Trophoblast cell (in vitro differentiated cells and primary cell): Measurements from ENCODE around the gene PDLIM5.

Experiments
- DNase-seq, 2 donors: peaks; one replicate each; pipeline ENCODE4 v3.0.0-alpha.2; 2016
- H2AFZ ChIP-seq: 2 replicates; pipeline ENCODE4 v1.6.1; 2013; ENCODE audit warnings: low read length, moderate library complexity, mild to moderate bottlenecking; ENCODE audit not compliant: insufficient read depth, poor library complexity
- H2AK5ac ChIP-seq: 2 replicates; pipeline ENCODE4 v1.6.1; 2013; ENCODE audit warnings: mild to moderate bottlenecking, low read length
- H2BK120ac ChIP-seq: 2 replicates; pipeline ENCODE4 v1.6.1; 2013; ENCODE audit warnings: low read length, mild to moderate bottlenecking, moderate library complexity; ENCODE audit not compliant: insufficient read depth, poor library complexity
- H2BK12ac ChIP-seq: 2 replicates; pipeline ENCODE4 v1.6.1; 2013; ENCODE audit warnings: mild to moderate bottlenecking, low read length, moderate library complexity
- H2BK5ac ChIP-seq: 2 replicates; pipeline ENCODE4 v1.6.1; 2013; ENCODE audit warnings: low read length, low read depth, moderate library complexity, mild to moderate bottlenecking; ENCODE audit not compliant: poor library complexity
- H3K14ac ChIP-seq: 2 replicates; pipeline ENCODE4 v1.6.1; 2013; ENCODE audit warnings: mild to moderate bottlenecking, low read length
- H3K18ac ChIP-seq: 2 replicates; pipeline ENCODE4 v1.6.1; 2013; ENCODE audit warnings: mild to moderate bottlenecking, low read length
- H3K23ac ChIP-seq: 2 replicates; pipeline ENCODE4 v1.6.1; 2013; ENCODE audit warnings: low read length
- H3K27ac ChIP-seq: 2 replicates; pipeline ENCODE4 v1.5.1; 2013; ENCODE audit warnings: low read depth, mild to moderate bottlenecking, inconsistent platforms, low read length, moderate library complexity
- H3K27me3 ChIP-seq: 2 replicates; pipeline ENCODE4 v1.6.1; 2013; ENCODE audit warnings: inconsistent platforms, mild to moderate bottlenecking, low read length, moderate library complexity; ENCODE audit not compliant: insufficient read depth
- H3K36me3 ChIP-seq, 2 experiments: 1 replicate in 1 of 2; 2 replicates in 1 of 2; pipeline ENCODE4 v1.6.1; 2013; ENCODE audit warnings: low read length in 2 of 2, mild to moderate bottlenecking in 2 of 2, moderate library complexity in 1 of 2; ENCODE audit not compliant: insufficient read depth in 2 of 2, control insufficient read depth in 1 of 2
- H3K4ac ChIP-seq: 2 replicates; pipeline ENCODE4 v1.6.1; 2013; ENCODE audit warnings: low read depth, mild to moderate bottlenecking, low read length, moderate library complexity
- H3K4me1 ChIP-seq, 2 experiments: 1 replicate in 1 of 2; 2 replicates in 1 of 2; pipeline ENCODE4 v1.6.1; 2013; ENCODE audit warnings: low read length in 2 of 2, mild to moderate bottlenecking in 2 of 2, moderate library complexity in 1 of 2; ENCODE audit not compliant: insufficient read depth in 2 of 2, control insufficient read depth in 1 of 2
- H3K4me2 ChIP-seq: 2 replicates; pipeline ENCODE4 v1.6.1; 2013; ENCODE audit warnings: inconsistent platforms, mild to moderate bottlenecking, low read length, moderate library complexity
- H3K4me3 ChIP-seq: 2 replicates; pipeline ENCODE4 v1.5.1; 2013; ENCODE audit warnings: mild to moderate bottlenecking, low read depth, low read length, inconsistent platforms
- H3K79me1 ChIP-seq: one replicate; pipeline ENCODE4 v1.6.1; 2013; ENCODE audit warnings: low read length
- H3K79me2 ChIP-seq: 2 replicates; pipeline ENCODE4 v1.6.1; 2013; ENCODE audit warnings: low read length, mild to moderate bottlenecking; ENCODE audit not compliant: control insufficient read depth, insufficient read depth, poor library complexity
- H3K9ac ChIP-seq: 2 replicates; pipeline ENCODE4 v1.6.1; 2013; ENCODE audit warnings: mild to moderate bottlenecking, low read length
- H3K9me3 ChIP-seq: 2 replicates; pipeline ENCODE4 v1.6.1; 2013; ENCODE audit warnings: low read depth, mild to moderate bottlenecking, control low read depth, inconsistent platforms, low read length; ENCODE audit not compliant: insufficient read depth
- H4K12ac ChIP-seq: 2 replicates; pipeline ENCODE4 v1.6.1; 2013; ENCODE audit warnings: low read depth, mild to moderate bottlenecking, low read length, moderate library complexity
- H4K8ac ChIP-seq: 2 replicates; pipeline ENCODE4 v1.6.1; 2013; ENCODE audit warnings: low read depth, mild to moderate bottlenecking, low read length, moderate library complexity
- H4K91ac ChIP-seq: one replicate; pipeline ENCODE4 v1.6.1; 2013; ENCODE audit warnings: low read depth, mild to moderate bottlenecking, low read length, moderate library complexity
- WGBS: extraction: QIAGEN DNeasy Blood & Tissue Kit; methylation state at CpG from one replicate; pipeline ENCODE4 v1.1.7; 2013; ENCODE audit warnings: missing lambda C conversion rate; ENCODE audit not compliant: insufficient read length, insufficient coverage; ENCODE audit errors: extremely low coverage; 5-methylcytosine and 5-hydroxymethylcytosine counted together

The PDLIM5 gene

GRCh38 chr4:94434505-94434904 is 17.2 kb upstream of the PDLIM5 start:
- H3K14ac ChIP-seq = no peak overlapping the region
- H3K18ac ChIP-seq = no peak overlapping the region
- H3K27me3 ChIP-seq = no peaks in the 10 kb centered on the region
- no peak overlapping the region for H3K4me2 ChIP-seq
- DNase-seq = no peak
- H3K4me3 ChIP-seq = no peak overlapping the region
- H2BK5ac ChIP-seq = no peak overlapping the region
- H2AK5ac ChIP-seq = no peak overlapping the region
- H3K79me1 ChIP-seq = no peaks in the 10 kb centered on the region
- no peaks in the 10 kb centered on the region for H3K79me2 ChIP-seq
- H3K4me1 ChIP-seq = no peaks in the 10 kb centered on the region
- no peak overlapping the region for H4K91ac ChIP-seq
- no peaks in the 10 kb centered on the region for H3K36me3 ChIP-seq
- no peak overlapping the region for H3K27ac ChIP-seq
- no peak overlapping the region for H3K23ac ChIP-seq
- no peak overlapping the region for H3K9ac ChIP-seq
- H2BK12ac ChIP-seq = no peak overlapping the region
- no peak overlapping the region for H4K8ac ChIP-seq
- H3K9me3 ChIP-seq = no peaks in the 10 kb centered on the region
- no peak overlapping the region for H4K12ac ChIP-seq
- no peak overlapping the region for H2AFZ ChIP-seq
- H2BK120ac ChIP-seq = no peak overlapping the region
- no peak overlapping the region for H3K4ac ChIP-seq

DNA sequence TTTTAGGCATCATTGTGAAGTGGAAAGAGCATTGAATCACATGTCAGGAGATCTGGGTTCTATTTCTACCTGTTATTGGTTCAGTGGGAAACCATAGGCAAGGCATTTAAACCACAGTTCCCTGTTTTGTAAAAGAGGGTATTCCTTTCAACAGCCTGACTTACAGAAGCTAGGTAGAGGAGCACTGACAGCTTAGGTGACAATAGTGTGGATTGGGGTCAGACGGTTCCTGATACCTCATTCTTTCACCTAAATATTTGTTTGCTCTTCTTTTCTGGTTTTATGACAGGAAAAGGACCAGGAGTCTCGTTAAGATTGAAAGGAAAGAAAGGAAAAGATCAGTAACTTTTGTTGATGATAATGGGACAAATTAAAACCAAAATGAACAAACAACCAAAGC is 15.9 kb upstream of the PDLIM5 start:
- Histone ChIP-seq H2BK12ac (no peak overlapping the region), H2BK120ac (no peak overlapping the region), H3K4ac (no peak overlapping the region), H3K23ac (no peak overlapping the region), H3K36me3 (no peaks in the 10 kb centered on the region), H3K4me3 (no peak overlapping the region), H3K27ac (no peak overlapping the region), H3K27me3 (no peaks in the 10 kb centered on the region), H4K8ac (no peak overlapping the region), H3K79me1 (no peaks in the 10 kb centered on the region), H3K9me3 (no peaks in the 10 kb centered on the region), H4K12ac (no peak overlapping the region), H2AFZ (no peak overlapping the region), H3K4me2 (no peak overlapping the region), H4K91ac (no peak overlapping the region), H3K9ac (no peak overlapping the region), H2AK5ac (no peak overlapping the region), H3K4me1 (no peaks in the 10 kb centered on the region), H3K79me2 (no peaks in the 10 kb centered on the region), H2BK5ac (no peak overlapping the region), H3K14ac (no peak overlapping the region), H3K18ac (no peak overlapping the region)
- WGBS = no CpG with 5 or more reads among the region's 2 CpGs
- no peak for DNase-seq

- H3K79me2 ChIP-seq = no peaks in the 10 kb centered on the region
- no peak overlapping the region for H4K12ac ChIP-seq
- H2BK12ac ChIP-seq = no peak overlapping the region
- no peak overlapping the region for H3K4me2 ChIP-seq
- H2BK5ac ChIP-seq = no peak overlapping the region
- no peak overlapping the region for H3K4ac ChIP-seq
- no peak overlapping the region for H4K8ac ChIP-seq
- no peak overlapping the region for H2AK5ac ChIP-seq
- no peak overlapping the region for H3K27ac ChIP-seq
- H3K79me1 ChIP-seq = no peaks in the 10 kb centered on the region
- no peak overlapping the region for H3K23ac ChIP-seq
- H3K9ac ChIP-seq = no peak overlapping the region
- H2AFZ ChIP-seq = no peak overlapping the region
- H3K18ac ChIP-seq = no peak overlapping the region
- no peak overlapping the region for H4K91ac ChIP-seq
- no CpG with 5 or more reads among the region's 1 CpG for WGBS
- no peaks in the 10 kb centered on the region for H3K36me3 ChIP-seq
- no peaks in the 10 kb centered on the region for H3K9me3 ChIP-seq
- H3K14ac ChIP-seq = no peak overlapping the region
- no peak overlapping the region for H2BK120ac ChIP-seq
- no peaks in the 10 kb centered on the region for H3K4me1 ChIP-seq
- DNase-seq = no peak
- H3K27me3 ChIP-seq = no peaks in the 10 kb centered on the region
- no peak overlapping the region for H3K4me3 ChIP-seq
Observed at GRCh38 chr4:94436512-94436911, 15.2 kb upstream of the PDLIM5 start.

- H3K36me3 ChIP-seq = no peaks in the 10 kb centered on the region
- WGBS = no CpG with 5 or more reads among the region's 2 CpGs
- H2AFZ ChIP-seq = no peak overlapping the region
Observed at GRCh38 chr4:94439606-94440005, 12.1 kb upstream of the PDLIM5 start.

More at GRCh38 chr4:94439606-94440005, 12.1 kb upstream of the PDLIM5 start:
- H4K12ac ChIP-seq = no peak overlapping the region
- H3K18ac ChIP-seq = no peak overlapping the region
- no peaks in the 10 kb centered on the region for H3K4me1 ChIP-seq
- no peak overlapping the region for H3K23ac ChIP-seq
- no peak overlapping the region for H3K4me3 ChIP-seq
- no peaks in the 10 kb centered on the region for H3K27me3 ChIP-seq
- no peak overlapping the region for H4K8ac ChIP-seq
- no peak overlapping the region for H3K4me2 ChIP-seq
- no peak overlapping the region for H3K9ac ChIP-seq
- H2BK120ac ChIP-seq = no peak overlapping the region
- no peaks in the 10 kb centered on the region for H3K79me2 ChIP-seq
- no peak overlapping the region for H2BK12ac ChIP-seq
- no peak overlapping the region for H2BK5ac ChIP-seq
- H3K9me3 ChIP-seq = no peaks in the 10 kb centered on the region
- no peaks in the 10 kb centered on the region for H3K79me1 ChIP-seq
- no peak overlapping the region for H4K91ac ChIP-seq
- DNase-seq = no peak
- H3K14ac ChIP-seq = no peak overlapping the region
- no peak overlapping the region for H2AK5ac ChIP-seq
- H3K4ac ChIP-seq = no peak overlapping the region
- H3K27ac ChIP-seq = no peak overlapping the region
